ENCODE data around the gene ANKFY1.

DNA sequence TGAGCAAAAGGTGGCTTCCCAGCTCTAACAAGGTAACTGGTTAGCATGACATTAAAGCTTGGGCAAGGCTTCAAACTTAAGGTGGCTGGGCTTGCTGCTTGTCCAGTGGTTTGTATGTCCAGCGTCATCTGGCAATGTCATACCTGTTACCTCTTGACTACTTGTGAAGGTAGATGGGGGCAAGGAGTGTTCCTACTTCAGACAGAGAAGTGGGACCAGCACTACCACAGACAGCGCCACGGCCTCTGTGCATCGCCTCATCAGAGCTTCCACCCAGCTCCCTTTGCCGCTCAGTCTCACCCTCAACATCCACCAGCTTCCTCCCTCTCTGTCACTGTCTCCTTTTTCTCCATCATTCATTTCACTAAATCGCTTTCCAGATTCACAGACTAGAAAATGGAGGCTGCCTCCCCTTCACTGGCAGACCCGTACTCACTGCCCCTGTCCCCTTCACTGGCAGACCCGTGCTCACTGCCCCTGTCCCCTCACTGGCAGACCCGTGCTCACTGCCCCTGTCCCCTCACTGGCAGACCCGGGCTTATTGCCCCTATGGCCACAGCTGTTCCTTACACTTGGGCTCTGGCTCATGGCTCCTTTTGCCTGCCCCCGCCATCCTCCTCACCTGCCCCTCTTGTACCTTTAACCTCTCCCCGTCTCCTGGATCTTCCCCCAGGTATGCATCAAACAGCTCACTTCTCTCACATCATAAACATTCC, 106.0 kb downstream of the ANKFY1 start:
- no peak for TF ChIP-seq CTCF (IDR thresholded peaks at IDR 0.05; ENCODE audit: low read depth, low read length)
- no peak for TF ChIP-seq EZH2phosphoT487 (IDR thresholded peaks at IDR 0.05; ENCODE audit: low read depth)
